ENCODE results near the gene NPTX1.

The NPTX1 gene

DNA sequence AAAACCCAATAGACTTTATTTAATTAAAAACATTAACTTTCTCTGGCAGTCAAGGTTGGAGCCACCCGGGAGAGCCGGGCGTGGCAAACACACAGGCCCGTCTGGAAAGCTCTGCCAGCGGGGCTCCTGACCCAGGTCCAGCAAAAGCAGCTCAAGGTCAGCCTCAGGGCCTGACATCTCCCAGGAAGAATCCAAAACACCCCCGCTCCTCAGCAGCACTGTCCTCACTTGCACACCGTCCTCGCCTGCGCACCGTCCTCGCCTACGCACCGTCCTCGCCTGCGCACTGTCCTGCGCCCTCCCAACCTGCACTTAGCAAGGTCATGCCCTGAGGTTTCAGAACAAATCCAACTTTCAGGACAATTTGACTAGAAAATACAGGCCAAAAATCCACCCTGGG is 36.8 kb upstream of the NPTX1 start:
- no peak for DNase-seq
- no peak overlapping the region for H3K4me3 ChIP-seq (ENCODE audit: low read depth, low read length)
- H3K27me3 ChIP-seq (replicated peaks), result no peaks in the 10 kb centered on the region
- TF ChIP-seq, protein P1, sequence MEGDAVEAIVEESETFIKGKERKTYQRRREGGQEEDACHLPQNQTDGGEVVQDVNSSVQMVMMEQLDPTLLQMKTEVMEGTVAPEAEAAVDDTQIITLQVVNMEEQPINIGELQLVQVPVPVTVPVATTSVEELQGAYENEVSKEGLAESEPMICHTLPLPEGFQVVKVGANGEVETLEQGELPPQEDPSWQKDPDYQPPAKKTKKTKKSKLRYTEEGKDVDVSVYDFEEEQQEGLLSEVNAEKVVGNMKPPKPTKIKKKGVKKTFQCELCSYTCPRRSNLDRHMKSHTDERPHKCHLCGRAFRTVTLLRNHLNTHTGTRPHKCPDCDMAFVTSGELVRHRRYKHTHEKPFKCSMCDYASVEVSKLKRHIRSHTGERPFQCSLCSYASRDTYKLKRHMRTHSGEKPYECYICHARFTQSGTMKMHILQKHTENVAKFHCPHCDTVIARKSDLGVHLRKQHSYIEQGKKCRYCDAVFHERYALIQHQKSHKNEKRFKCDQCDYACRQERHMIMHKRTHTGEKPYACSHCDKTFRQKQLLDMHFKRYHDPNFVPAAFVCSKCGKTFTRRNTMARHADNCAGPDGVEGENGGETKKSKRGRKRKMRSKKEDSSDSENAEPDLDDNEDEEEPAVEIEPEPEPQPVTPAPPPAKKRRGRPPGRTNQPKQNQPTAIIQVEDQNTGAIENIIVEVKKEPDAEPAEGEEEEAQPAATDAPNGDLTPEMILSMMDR (IDR thresholded peaks at IDR 0.05; ENCODE audit: low read depth, low read length, missing control alignments), result no peak
- H3K36me3 ChIP-seq (replicated peaks), result no peaks in the 10 kb centered on the region
- in situ Hi-C loops (cut with HindIII; ENCODE audit: low pct_ligation_motif_present, low sequenced_read_pairs), result no loop called here
- H3K27ac ChIP-seq, result peak overlapping the region; percentile 66

DNA sequence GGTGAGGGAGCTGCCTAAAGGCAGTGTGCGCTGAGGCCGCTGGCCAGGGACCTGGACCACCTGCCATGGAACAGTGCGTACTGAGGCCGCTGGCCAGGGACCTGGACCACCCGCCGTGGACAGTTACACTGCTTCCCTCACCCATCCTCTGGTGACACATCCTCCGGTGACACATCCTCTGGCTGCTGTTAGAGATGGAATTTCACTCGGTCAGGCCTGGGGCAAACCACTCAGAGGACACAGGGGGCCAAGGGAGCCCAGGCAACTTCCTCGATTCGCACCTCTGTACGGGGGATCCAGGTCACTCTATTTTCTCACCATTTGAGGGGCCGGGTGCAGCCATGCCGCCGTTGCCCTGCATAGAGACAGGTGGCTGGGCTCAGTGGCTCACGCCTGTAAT is 35.8 kb upstream of the NPTX1 start:
- in situ Hi-C loops (cut with HindIII; ENCODE audit: low pct_ligation_motif_present, low sequenced_read_pairs), result no loop called here
- no peaks in the 10 kb centered on the region for H3K36me3 ChIP-seq (replicated peaks)
- no peak overlapping the region for H3K4me3 ChIP-seq (ENCODE audit: low read depth, low read length)
- TF ChIP-seq, protein P1 (IDR thresholded peaks at IDR 0.05; ENCODE audit: low read depth, low read length, missing control alignments), result no peak
- H3K27ac ChIP-seq, result peak overlapping the region; percentile 15
- H3K27me3 ChIP-seq (replicated peaks), result no peaks in the 10 kb centered on the region
- peak; percentile 90 for DNase-seq

DNA sequence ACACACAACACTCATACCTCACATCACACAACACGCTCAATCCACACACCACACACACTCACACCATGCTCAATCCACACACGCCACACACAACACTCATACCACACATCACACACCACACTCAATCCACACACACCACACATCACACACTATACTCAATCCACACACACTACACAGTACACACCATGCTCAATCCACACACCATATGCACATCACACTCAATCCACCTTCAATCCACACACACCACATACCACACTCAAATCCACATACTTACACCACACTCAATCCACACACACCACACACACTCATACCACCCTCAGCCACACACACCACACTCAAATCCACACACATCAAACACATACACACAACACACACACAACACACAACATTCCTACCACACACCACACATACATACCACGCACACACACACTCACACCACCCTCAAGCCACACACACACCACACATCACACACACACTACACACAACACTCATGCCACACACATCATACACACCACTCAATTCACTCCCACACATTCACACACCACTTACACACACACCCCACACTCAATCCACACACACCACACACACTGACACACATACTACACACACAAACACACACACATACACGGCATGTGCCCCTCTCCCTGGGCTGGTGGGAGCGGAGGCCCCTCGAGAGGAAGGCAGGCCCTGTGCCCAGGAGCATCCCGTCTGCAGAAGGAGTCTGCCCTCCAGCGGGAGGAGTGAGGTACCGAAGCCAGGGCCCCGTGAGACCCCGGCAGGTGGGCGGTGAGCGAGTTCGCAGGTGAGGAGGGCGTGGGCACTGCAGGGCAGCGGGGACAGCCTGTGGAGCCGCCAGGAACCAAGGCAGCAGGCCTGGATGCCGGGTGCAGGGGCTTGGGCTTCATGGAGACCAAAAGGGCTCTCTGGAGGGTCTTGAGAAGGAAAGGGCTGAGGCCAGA is 35.1 kb upstream of the NPTX1 start:
- Histone ChIP-seq H3K27me3 (replicated peaks) (no peaks in the 10 kb centered on the region), H3K4me3 (ENCODE audit: low read depth, low read length) (no peak overlapping the region), H3K27ac (no peak overlapping the region), H3K36me3 (replicated peaks) (no peaks in the 10 kb centered on the region)
- in situ Hi-C loops (cut with HindIII; ENCODE audit: low pct_ligation_motif_present, low sequenced_read_pairs), result no loop called here
- TF ChIP-seq, protein P1 (IDR thresholded peaks at IDR 0.05; ENCODE audit: low read depth, low read length, missing control alignments), result peak; percentile 44
- no peak for DNase-seq

DNA sequence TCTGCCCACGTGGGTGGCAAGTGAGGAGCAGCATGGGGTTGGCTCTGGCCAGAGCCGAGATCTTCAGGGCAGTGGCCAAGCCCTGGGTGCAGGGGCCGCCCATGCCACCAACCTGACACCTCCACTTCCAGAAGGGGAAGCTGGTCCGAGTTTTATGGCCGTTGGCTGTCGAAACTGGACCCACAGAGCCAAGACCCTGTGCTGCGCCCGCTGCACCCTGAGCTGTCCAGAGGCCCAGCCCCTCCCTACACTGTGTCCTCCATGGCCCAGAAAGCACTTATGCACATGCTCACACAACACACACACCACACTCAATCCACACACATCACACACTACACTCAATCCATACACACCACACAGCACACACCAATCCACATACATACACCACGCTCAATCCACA is 34.4 kb upstream of the NPTX1 start:
- Histone ChIP-seq H3K4me3 (ENCODE audit: low read depth, low read length) (no peak overlapping the region), H3K27me3 (replicated peaks) (no peaks in the 10 kb centered on the region), H3K36me3 (replicated peaks) (no peaks in the 10 kb centered on the region), H3K27ac (no peak overlapping the region)
- TF ChIP-seq, protein P1 (IDR thresholded peaks at IDR 0.05; ENCODE audit: low read depth, low read length, missing control alignments), result no peak
- DNase-seq, result no peak
- in situ Hi-C loops (cut with HindIII; ENCODE audit: low pct_ligation_motif_present, low sequenced_read_pairs), result no loop called here

DNA sequence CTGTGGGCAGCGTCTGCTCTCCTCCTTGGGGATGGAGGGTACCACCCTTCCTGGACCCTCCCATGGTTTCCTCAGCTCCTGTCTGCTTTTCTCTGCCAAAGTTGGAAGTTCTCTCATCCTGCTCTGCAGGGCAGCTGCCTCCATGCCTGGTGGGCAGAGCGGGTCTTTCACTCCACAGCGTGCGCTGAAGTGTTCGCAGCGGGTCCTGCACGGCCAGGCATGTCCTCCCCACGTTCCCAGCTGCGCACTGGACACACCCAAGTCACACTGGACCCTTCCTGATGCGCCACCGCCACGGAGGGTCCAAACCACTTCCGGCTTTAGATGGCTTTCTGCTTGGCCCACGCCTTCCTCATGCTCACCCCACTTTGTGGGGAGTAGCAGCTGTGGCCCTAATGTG is 33.7 kb upstream of the NPTX1 start:
- no peak overlapping the region for H3K4me3 ChIP-seq (ENCODE audit: low read depth, low read length)
- in situ Hi-C loops (cut with HindIII; ENCODE audit: low pct_ligation_motif_present, low sequenced_read_pairs), result no loop called here
- no peaks in the 10 kb centered on the region for H3K27me3 ChIP-seq (replicated peaks)
- H3K36me3 ChIP-seq (replicated peaks), result no peaks in the 10 kb centered on the region
- TF ChIP-seq, protein P1 (IDR thresholded peaks at IDR 0.05; ENCODE audit: low read depth, low read length, missing control alignments), result no peak
- no peak overlapping the region for H3K27ac ChIP-seq
- no peak for DNase-seq

All from brain microvascular endothelial cell (primary cell).